Superior temporal gyrus (tissue), 1 donor: ENCODE results near the gene CTNNA3.
A peak's percentile ranks its signal among the peaks of the same experiment; 100 is the strongest.

Experiments used
- DNase-seq: peaks from one replicate; pipeline ENCODE4 v3.0.0-alpha.2; 2016; ENCODE audit errors: extremely low spot score

CTNNA3 gene

DNA sequence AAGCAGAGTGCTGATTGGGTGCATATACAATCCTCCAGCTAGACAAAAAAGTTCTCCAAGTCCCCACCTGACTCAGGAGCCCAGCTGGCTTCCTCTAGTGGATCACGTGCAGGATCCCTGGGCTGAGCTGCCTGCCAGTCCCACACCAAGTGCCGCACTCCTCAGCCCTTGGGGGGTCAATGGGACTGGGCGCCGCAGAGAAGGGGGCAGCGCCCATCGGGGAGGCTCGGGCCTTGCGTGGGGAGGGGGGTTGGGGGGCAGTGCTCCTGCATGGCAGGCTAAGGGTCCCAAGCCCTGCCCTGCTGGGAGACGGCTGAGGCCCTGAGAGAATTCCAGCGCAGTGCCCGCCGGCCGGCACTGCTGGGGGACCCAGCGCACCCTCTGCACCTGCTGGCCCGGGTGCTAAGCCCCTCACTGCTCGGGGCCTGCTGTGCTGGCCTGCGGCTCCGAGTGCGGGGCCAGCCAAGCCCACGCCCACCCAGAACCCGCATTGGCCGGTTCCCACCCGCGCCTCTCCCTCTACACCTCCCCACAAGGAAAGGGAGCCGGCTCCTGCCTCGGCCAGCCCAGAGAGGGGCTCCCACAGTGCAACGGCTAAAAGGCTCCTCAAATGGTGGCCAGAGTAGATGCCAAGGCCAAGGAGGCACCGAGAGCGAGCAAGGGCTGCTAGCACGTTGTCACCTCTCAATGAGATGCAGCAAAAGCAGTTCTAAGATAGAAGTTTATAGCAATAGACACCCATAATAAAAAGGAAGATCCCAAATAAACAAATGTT, 1044.5 kb downstream of the CTNNA3 start:
- no peak for DNase-seq

DNA sequence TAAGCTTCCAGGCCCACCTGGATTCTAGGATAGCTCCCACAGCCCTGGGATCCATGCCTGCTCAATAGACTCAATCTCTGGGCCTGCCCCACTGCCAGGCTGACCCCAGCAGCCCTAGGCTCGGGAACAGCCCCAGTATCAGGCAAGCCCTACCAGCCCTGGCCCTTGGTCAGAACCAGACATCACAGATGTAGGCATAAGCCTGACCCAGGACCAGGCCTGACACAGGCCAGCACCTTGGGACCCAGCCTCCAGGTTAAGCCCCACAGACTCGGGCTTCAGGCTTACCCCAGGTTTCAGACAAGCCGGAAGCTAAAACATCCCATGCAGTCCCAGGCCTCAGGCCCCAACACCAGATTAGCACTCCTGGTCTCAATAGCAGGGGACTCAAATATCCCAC, 1046.4 kb downstream of the CTNNA3 start:
- no peak for DNase-seq

DNA sequence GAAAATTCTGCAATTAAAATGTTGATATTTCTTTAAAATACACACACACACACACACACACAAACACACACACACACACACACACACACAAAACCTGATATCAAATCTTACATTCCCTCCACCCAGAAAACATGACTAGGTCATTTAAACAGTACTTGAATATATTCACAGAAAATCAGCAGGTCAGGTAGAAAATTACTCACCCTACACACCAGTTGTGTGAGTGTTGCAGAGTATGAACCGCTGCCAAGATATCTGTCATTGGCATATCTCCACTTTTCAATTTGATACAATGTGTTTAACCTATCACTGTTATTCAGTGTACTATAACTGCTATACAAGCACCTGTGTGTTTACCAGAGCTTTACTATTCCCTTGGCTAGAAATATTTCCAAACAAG, 1053.8 kb downstream of the CTNNA3 start:
- no peak for DNase-seq

- DNase-seq, result no peak
Observed at GRCh38 chr10:66639371-66639770, 1056.6 kb downstream of the CTNNA3 start.

GRCh38 chr10:66637273-66638036, 1058.5 kb downstream of the CTNNA3 start:
- no peak for DNase-seq

DNA sequence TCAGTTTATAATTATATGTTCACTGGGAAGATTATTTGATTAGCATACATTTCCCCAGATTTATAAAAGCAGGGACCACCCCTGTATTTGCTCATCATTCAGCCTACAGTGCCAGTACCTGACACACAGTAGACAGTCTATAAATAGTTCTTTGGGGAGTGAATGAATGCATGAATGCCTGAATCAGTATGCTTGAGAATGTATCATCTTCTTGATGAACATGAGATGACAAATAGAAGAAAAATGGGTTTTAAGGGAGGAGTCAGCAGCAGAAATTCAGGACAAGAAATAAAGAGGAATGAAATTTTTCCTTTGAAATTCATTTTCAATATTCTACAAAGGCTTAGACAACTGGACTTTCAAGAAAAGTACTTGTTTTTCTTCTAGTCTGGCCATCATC, 1066.0 kb downstream of the CTNNA3 start:
- no peak for DNase-seq

- no peak for DNase-seq
Observed at GRCh38 chr10:66627156-66627555, 1068.8 kb downstream of the CTNNA3 start.

DNA sequence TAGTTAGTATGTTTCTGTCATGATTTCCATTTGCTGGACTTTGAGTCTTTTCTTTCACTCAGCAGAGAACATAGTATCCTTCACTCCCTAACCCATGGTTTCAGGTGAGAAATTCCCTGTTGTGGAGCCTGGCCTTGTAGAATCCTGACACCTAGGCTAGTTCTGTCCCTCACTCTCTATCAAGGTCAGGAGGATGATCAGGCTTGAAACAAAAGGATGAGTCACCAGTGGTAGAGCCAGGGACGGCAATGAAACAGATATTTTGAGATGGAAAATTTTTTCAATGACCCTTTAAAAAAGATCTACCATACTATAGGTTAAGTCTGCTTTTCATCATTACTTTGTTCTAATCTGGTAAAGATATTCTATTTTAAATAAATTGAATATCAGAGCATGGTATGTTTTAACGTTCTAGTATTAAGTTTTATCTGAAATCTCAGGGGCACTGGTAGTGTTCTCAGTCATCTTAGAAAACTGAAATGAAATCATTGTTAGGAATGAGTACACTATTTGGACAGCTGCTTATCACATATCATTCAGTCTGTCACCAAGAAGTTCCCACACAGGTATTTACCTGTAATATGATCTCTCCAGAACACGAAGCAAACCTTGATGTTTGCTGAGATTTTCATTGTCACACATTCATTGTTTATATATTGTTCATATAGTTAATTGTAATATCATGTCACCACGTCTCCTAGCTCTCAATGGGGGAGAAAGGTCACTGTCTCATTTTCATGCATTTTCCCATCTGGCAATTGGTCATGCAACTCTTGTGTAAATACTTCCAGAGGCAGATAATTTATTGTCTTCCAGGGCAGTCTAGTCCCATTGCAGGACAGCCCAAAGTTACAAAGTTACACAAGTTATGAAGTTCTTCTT, 1070.0 kb downstream of the CTNNA3 start:
- no peak for DNase-seq

GRCh38 chr10:66622050-66622449, 1073.9 kb downstream of the CTNNA3 start:
- DNase-seq, result no peak

DNA sequence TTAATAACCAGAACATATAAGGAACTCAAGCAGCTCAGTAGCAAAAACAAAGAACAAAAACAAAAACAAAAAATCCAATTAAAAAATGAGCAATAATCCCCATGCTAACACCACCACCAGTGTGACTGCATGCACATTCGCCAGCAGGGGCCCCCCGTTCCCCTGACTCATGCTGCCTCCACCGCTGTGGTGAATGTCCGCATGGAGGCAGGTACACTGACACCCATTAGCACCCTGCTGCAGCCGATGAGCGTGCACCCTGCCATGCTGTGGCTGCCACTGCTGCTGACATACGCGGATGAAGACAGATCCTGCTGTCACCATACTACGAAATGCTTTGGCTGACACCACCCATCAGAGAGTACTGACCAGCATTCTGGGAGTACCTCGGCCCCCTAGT, 1091.8 kb downstream of the CTNNA3 start:
- no peak for DNase-seq

- no peak for DNase-seq
Observed at GRCh38 chr10:66591865-66592264, 1104.1 kb downstream of the CTNNA3 start.

- no peak for DNase-seq
Observed at GRCh38 chr10:66587680-66588050, 1108.3 kb downstream of the CTNNA3 start.

GRCh38 chr10:66586897-66587679, 1108.9 kb downstream of the CTNNA3 start:
- DNase-seq, result no peak

DNA sequence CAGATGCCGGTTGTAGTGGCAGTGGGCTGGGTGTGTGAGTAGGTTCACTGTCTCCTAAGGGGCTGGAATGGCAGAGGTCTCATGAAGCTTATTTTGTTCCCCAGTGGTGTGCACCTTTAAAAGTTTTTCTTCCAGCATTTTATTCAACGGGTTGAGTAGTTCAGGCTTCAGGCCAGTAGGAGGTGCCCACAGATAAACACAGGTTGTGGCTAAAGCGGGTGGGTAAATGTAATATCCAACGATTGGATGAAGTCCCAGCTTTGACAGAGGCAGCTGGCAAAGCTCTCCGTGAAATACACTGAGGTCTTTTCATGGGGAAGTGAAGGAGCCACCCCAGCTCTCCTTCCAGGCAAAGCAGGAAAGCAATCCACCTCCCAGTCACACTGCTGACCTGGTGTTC, 1109.9 kb downstream of the CTNNA3 start:
- DNase-seq, result no peak

- no peak for DNase-seq
Observed at GRCh38 chr10:66575251-66575855, 1120.6 kb downstream of the CTNNA3 start.

GRCh38 chr10:66572700-66573099, 1123.3 kb downstream of the CTNNA3 start:
- DNase-seq, result peak; percentile 14

GRCh38 chr10:66565999-66566398, 1130.0 kb downstream of the CTNNA3 start:
- no peak for DNase-seq

- no peak for DNase-seq
Observed at GRCh38 chr10:66564287-66564686, 1131.7 kb downstream of the CTNNA3 start.

GRCh38 chr10:66555061-66555460, 1140.9 kb downstream of the CTNNA3 start:
- no peak for DNase-seq

- DNase-seq, result no peak
Observed at GRCh38 chr10:66552331-66552730, 1143.7 kb downstream of the CTNNA3 start.

- no peak for DNase-seq
Observed at GRCh38 chr10:66550351-66550750, 1145.6 kb downstream of the CTNNA3 start.
